K562 (cell line): Measurements from ENCODE around the gene SAP30BP.

ENCODE experiments used
- BDP1 ChIP-seq: IDR thresholded peaks from 3 replicates; pipeline ENCODE4 v1.6.1; 2011; ENCODE audit not compliant: insufficient read length, insufficient read depth
- HNRNPK ChIP-seq: fragments of 200-400 bp; formaldehyde crosslinking; IDR thresholded peaks from one replicate; pipeline ENCODE4 v1.6.1; 2018; ENCODE audit warnings: mild to moderate bottlenecking, low read depth, low read length; ENCODE audit not compliant: poor library complexity, severe bottlenecking
- RAD21 ChIP-seq, 2 experiments: fragments of 250-450 bp in 1 of 2; fragments of 450-650 bp in 1 of 2; sonication (Bioruptor Pico) in 1 of 2; formaldehyde crosslinking in 1 of 2; IDR thresholded peaks in 1 of 2; conservative IDR thresholded peaks in 1 of 2; 2 replicates each; pipeline versions ENCODE4 v1.4.0 to v1.8.0; 2020 to 2022; ENCODE audit warnings: mild to moderate bottlenecking in 2 of 2, moderate library complexity in 1 of 2
- ZBTB17 ChIP-seq: fragments of 450-650 bp; formaldehyde crosslinking; IDR thresholded peaks from 2 replicates; pipeline ENCODE4 v1.4.0; 2020; ENCODE audit warnings: mild to moderate bottlenecking
- ZBTB8A ChIP-seq: fragments of 450-650 bp; IDR thresholded peaks from 2 replicates; pipeline ENCODE4 v1.6.1; 2018; ENCODE audit warnings: mild to moderate bottlenecking, moderate library complexity; ENCODE audit not compliant: partially characterized antibody
- ZNF77 ChIP-seq: fragments of 250-450 bp; sonication (Bioruptor Pico); IDR thresholded peaks from 2 replicates; pipeline ENCODE4 v1.5.0; 2020
- TF ChIP-seq, protein P1 (sequence below), 3 experiments: IDR thresholded peaks in 2 of 3; conservative IDR thresholded peaks in 1 of 3; 2 replicates each; pipeline ENCODE4 v1.5.1; 2011 to 2012; ENCODE audit warnings: low read length in 3 of 3, mild to moderate bottlenecking in 3 of 3, control low read depth in 2 of 3, improper control_type of control experiment in 1 of 3, inconsistent platforms in 1 of 3, low read depth in 1 of 3, mixed read lengths in 1 of 3, moderate library complexity in 1 of 3; ENCODE audit not compliant: insufficient read depth in 2 of 3
- TF ChIP-seq, protein P2 (sequence below), 2 experiments: fragments of 450-650 bp; conservative IDR thresholded peaks; 2 replicates each; pipeline ENCODE4 v1.6.1; 2017; ENCODE audit warnings: mild to moderate bottlenecking in 2 of 2, moderate library complexity in 2 of 2
- TF ChIP-seq, protein P3 (sequence below): IDR thresholded peaks from 3 replicates; pipeline ENCODE4 v1.6.1; 2011; ENCODE audit warnings: borderline replicate concordance, mild to moderate bottlenecking, moderate library complexity; ENCODE audit not compliant: insufficient read length; ENCODE audit errors: extremely low read depth

DNA sequence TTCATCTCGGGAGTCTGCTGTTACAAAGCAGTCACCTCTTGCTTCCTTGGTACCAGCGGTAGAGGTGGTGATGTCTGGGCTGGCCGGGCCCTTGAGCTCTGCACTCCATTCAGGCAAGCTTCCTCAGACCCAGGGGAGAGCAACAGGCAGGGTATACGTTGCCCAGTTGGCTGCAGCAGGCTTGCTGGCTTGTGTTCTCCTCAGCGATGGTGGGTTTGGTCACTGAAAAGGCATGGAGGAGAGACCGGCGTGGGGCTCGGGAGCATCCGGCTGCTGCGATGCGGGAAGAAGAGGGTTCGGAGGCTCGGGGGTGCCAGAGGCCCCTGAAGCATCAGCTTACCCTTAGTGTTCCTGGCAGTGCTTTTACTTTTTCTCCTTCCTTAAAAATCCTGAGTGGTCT lies 25.8 kb downstream of the SAP30BP start:
- TF ChIP-seq BDP1 (no peak), RAD21 (CRISPR knock-in tag; conservative IDR thresholded peaks at IDR 0.05 in 1 of 2, IDR thresholded peaks at IDR 0.05 in 1 of 2) (no peak), ZBTB8A (no peak), ZNF77 (CRISPR knock-in tag) (no peak), HNRNPK (no peak), ZBTB17 (CRISPR knock-in tag) (no peak)
- TF ChIP-seq, protein P1, sequence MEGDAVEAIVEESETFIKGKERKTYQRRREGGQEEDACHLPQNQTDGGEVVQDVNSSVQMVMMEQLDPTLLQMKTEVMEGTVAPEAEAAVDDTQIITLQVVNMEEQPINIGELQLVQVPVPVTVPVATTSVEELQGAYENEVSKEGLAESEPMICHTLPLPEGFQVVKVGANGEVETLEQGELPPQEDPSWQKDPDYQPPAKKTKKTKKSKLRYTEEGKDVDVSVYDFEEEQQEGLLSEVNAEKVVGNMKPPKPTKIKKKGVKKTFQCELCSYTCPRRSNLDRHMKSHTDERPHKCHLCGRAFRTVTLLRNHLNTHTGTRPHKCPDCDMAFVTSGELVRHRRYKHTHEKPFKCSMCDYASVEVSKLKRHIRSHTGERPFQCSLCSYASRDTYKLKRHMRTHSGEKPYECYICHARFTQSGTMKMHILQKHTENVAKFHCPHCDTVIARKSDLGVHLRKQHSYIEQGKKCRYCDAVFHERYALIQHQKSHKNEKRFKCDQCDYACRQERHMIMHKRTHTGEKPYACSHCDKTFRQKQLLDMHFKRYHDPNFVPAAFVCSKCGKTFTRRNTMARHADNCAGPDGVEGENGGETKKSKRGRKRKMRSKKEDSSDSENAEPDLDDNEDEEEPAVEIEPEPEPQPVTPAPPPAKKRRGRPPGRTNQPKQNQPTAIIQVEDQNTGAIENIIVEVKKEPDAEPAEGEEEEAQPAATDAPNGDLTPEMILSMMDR (IDR thresholded peaks at IDR 0.05 in 2 of 3, conservative IDR thresholded peaks at IDR 0.05 in 1 of 3; ENCODE audit: insufficient read depth in 2 of 3, low read depth in 1 of 3, low read length in 3 of 3), result no peak
- TF ChIP-seq, protein P2, sequence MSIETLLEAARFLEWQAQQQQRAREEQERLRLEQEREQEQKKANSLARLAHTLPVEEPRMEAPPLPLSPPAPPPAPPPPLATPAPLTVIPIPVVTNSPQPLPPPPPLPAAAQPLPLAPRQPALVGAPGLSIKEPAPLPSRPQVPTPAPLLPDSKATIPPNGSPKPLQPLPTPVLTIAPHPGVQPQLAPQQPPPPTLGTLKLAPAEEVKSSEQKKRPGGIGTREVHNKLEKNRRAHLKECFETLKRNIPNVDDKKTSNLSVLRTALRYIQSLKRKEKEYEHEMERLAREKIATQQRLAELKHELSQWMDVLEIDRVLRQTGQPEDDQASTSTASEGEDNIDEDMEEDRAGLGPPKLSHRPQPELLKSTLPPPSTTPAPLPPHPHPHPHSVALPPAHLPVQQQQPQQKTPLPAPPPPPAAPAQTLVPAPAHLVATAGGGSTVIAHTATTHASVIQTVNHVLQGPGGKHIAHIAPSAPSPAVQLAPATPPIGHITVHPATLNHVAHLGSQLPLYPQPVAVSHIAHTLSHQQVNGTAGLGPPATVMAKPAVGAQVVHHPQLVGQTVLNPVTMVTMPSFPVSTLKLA (conservative IDR thresholded peaks at IDR 0.05), result no peak
- TF ChIP-seq, protein P3, sequence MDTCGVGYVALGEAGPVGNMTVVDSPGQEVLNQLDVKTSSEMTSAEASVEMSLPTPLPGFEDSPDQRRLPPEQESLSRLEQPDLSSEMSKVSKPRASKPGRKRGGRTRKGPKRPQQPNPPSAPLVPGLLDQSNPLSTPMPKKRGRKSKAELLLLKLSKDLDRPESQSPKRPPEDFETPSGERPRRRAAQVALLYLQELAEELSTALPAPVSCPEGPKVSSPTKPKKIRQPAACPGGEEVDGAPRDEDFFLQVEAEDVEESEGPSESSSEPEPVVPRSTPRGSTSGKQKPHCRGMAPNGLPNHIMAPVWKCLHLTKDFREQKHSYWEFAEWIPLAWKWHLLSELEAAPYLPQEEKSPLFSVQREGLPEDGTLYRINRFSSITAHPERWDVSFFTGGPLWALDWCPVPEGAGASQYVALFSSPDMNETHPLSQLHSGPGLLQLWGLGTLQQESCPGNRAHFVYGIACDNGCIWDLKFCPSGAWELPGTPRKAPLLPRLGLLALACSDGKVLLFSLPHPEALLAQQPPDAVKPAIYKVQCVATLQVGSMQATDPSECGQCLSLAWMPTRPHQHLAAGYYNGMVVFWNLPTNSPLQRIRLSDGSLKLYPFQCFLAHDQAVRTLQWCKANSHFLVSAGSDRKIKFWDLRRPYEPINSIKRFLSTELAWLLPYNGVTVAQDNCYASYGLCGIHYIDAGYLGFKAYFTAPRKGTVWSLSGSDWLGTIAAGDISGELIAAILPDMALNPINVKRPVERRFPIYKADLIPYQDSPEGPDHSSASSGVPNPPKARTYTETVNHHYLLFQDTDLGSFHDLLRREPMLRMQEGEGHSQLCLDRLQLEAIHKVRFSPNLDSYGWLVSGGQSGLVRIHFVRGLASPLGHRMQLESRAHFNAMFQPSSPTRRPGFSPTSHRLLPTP, result no peak
